GM21529 (cell line): ENCODE data around the gene BUD23.
"Not testable (repeated sequence)": the region's sequence is repeated elsewhere in the genome, so short reads cannot be mapped to it uniquely, and the experiment has no call there.

Source experiments
- ATAC-seq: cut with Tn5 transposase; IDR thresholded peaks from one replicate; pipeline ENCODE4 v1.9.1; 2021; ENCODE audit not compliant: unreplicated experiment

BUD23 gene

GRCh38 chr7:73700581-73701134 lies 17.3 kb downstream of the BUD23 start:
- no peak for ATAC-seq

- no peak for ATAC-seq
These were observed 18.1 kb downstream of the BUD23 start for GRCh38 chr7:73701357-73701995.

DNA sequence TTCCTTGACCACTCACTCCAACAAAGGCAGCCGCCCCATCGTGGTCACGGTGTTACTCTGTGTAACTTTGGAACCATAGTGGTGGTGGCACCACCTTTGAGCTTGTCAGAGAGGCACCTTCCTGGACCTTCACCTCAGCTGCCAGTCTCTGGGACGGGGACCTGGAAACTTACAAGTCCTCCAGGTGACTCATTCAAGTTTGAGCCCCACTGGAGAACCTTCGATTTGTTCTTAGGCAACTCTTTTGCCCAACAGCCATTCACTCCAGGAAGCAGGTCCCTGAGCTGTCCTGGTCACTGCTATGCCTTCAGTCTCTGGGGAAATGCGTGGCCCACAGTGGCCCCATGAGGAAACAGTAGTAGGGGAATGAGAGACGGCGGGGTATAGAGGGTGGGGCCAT lies 18.8 kb downstream of the BUD23 start:
- ATAC-seq = no peak

DNA sequence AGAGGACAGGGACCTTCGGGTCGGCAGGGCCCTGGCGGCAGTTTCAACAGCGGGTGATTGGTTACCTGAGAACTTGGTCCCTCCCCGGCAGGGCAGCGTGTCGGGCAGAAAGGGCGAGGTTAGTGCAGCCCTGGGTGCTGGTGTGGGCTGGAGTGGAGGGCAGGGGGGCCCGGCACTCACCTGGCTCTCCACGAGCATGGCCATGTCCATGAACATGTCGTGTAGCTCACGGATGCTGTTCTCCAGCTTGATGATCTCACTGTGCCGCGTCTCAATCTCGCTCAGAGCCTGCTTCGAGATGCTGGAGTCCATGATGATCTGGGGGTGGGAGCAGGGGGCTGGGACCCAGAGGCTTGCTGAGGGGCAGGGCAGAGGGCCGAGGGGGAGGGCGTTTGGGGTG lies 19.3 kb downstream of the BUD23 start:
- no peak for ATAC-seq

GRCh38 chr7:73703225-73703624 lies 19.8 kb downstream of the BUD23 start:
- no peak for ATAC-seq

GRCh38 chr7:73703757-73704639 lies 20.6 kb downstream of the BUD23 start:
- ATAC-seq = no peak

- no peak for ATAC-seq
These were observed 21.5 kb downstream of the BUD23 start for GRCh38 chr7:73704640-73705550.

GRCh38 chr7:73705551-73705920 lies 22.1 kb downstream of the BUD23 start:
- ATAC-seq = no peak

- no peak for ATAC-seq
These were observed 23.0 kb downstream of the BUD23 start for GRCh38 chr7:73706126-73707044.

DNA sequence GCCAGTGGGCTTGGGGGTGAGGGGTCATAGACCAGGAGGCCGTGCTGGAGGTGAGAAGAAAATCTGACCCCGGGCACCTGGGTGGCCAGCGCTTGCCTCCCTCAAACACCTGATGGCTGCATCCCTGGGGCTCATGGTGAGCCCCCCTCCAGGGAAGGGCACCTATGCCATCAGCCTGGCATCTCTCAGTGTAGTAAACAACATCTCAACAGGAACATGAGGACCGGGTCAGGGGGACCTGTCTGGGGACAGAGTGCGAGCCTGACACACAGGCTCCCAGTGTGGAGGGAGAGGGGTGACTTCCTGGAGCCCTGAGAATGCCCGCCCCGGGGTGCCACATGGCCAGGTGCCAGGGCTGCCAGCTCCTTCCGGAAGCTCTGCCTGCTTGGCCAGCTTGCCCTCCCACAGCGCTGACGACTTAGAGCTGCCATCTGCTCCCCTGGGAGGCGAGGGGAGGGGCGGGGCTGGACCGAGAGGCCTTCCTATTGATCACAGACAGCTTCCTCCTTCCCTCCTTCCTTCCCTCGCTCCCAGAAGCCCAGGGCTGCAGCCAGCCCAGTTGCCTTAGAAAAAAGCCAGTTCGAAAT lies 23.7 kb downstream of the BUD23 start:
- no peak for ATAC-seq

DNA sequence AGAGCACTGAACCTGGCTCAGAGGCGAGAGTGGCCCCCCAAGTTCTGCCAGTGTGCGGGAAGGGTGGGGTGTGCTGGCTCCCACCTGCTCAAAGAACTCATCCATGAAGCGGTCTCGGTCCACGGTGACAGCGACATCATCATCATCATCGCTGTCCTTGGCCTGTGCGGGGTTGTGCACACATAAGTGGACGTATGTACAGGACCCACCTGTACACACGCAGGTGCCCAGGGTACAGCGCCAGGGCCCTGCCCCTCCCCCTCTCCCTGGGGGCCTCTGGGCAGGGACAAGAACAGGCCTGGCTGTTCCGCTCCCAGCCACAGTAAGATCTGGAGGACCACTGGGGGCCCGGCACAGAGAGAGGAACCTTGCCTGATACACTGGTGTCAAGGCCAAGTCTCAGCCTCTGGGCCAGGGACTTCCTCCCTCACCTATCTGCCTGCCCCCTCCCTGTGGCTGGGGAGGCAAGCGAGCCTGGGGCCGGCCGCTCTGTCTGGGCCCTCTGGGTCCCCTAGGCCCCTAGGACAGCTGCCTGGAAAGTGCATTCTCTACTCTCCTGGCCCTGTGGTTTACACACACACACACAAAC lies 25.7 kb downstream of the BUD23 start:
- ATAC-seq = no peak

- no peak for ATAC-seq
These were observed 29.4 kb downstream of the BUD23 start for GRCh38 chr7:73712773-73713172.

- not testable (repeated sequence) for ATAC-seq
These were observed 29.9 kb downstream of the BUD23 start for GRCh38 chr7:73713319-73713718.

DNA sequence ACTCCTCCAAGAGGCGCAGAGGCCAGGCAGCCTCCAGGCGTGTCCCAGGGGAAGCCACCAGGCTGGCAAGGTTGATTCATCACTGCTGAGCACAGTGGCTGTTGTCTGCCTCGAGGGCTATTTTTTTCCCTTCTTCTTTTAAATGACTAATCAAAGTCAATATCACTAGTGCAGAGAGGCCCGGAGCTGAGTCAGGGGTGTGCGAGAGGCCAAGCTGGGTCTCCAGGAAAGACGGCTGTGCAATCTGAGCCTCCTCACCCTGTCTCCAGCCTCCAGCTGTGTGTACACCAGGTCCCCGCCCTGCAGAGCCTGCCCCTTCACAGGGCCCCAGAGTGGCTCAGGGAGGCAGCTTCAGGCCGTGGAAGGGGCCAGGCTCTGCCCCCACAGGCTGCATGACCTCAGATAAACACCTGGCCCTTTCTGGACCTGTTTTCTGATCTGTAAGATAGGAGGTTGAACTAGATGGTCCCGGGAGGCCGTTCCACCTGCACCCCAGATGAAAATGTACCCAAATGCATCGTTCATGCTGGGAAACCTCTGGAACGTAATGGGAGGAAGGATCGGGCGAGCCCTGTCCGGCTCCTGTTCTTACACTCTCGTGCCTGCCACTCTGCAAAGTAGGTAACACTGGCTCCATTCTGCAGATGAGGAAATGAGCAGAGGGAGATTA lies 32.4 kb downstream of the BUD23 start:
- no peak for ATAC-seq

DNA sequence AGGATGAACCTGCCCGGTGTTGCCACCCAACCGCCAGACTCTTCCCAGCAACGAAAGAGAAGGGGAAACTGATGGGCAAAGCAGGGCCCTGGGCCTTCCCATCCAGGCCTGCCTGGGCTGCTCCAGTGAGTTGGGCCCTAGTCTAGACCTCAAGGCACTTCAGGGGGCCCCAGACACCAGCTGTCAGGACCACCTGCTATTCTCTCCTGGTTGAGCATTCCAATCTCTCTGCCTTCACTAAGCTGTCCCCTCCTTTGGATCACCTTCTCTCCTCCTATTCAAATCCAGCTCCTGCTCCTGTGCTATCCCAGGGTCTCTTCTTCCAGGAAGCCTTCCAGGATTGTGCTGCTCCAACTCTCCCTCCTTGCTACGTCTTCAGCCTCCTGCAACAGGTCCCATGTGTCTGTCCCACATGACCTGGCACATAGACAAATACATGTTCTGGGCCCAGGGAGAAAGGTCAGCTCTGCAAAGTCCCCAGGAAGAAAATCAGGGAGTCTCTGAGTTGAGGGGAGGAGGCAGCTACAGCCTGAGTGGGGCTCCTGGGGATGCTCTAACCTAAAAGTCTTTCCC lies 33.0 kb downstream of the BUD23 start:
- ATAC-seq = no peak

- ATAC-seq = no peak
These were observed 33.8 kb downstream of the BUD23 start for GRCh38 chr7:73717025-73717807.

DNA sequence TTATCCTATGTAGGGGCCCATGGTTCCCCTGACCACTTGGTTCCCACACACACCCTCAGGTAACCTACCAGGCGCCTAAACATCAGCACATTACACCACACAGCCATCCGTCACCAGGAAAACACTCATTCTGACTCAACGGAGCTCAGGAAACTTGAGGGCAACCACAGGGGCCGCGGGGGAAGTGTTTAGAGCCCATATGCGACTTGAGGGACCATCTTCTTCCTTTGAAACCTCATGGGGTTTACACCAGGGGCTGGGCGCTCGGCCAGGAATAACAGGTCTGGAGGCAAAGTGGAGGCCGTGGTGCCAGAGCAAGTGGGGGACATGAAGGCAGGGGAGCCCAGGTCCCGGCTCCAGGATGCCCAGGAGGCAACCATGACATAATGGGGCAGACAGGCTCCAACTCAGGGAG lies 34.6 kb downstream of the BUD23 start:
- ATAC-seq = no peak

DNA sequence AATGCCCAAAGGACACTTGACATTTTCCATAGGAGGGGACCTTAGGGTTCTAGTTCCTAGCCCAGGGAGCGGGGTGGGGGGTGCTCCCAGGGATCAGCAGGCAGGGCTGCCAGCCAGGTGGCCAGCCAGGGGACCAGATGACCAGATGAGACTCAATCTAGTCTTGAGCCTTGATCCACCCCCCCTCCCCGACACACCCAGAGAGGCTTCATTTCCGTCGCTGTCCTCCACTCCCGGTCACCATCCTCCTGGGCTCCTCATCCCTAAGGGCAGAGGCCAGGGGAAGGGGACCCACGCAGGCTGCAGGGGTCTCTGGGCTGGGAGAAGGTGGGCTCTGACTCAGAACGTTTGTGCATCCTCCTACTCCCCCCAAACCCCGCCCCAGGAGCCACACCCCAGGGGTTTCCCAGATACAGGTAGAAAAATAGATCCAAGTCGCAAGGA lies 35.1 kb downstream of the BUD23 start:
- no peak for ATAC-seq
